AG04449 (cell line): ENCODE results near the gene PTPRG.

Experiments
- CTCF ChIA-PET: fragments of 350-600 bp; formaldehyde crosslinking; extraction: SDS; loops from one replicate; lab custom pipeline; 2021; ENCODE audit warnings: antibody characterized with exemption; lab: Yijun Ruan, JAX
- POLR2A ChIA-PET: fragments of 400-600, 350-600 bp; formaldehyde crosslinking; extraction: SDS; loops from one replicate; lab custom pipeline; 2020; ENCODE audit warnings: antibody characterized with exemption, inconsistent platforms; lab: Yijun Ruan, JAX
- DNase-seq: peaks from one replicate; pipeline ENCODE4 v3.0.0-alpha.2; 2010; ENCODE audit warnings: low read depth, low spot score
- H3K4me3 ChIP-seq: 2 replicates; pipeline ENCODE4 v1.5.1; 2011; ENCODE audit warnings: low read depth, mild to moderate bottlenecking, control low read depth, low read length
- CTCF ChIP-seq: IDR thresholded peaks from one replicate; pipeline ENCODE4 v1.5.1; 2011; ENCODE audit warnings: mild to moderate bottlenecking, moderate library complexity, low read length, control low read depth, inconsistent platforms; ENCODE audit not compliant: insufficient read depth; ENCODE audit errors: missing control alignments

PTPRG gene

GRCh38 chr3:61645148-61645547 lies 83.8 kb downstream of the PTPRG start:
- no peak for DNase-seq
- POLR2A ChIA-PET = no interaction called here
- H3K4me3 ChIP-seq = no peak overlapping the region
- TF ChIP-seq CTCF = no peak
- CTCF ChIA-PET = interaction anchor here (1.3 kb wide), 1 partner anchor 10 kb away, joined by 3 read pairs; no protein-coding TSS in a partner anchor

DNA sequence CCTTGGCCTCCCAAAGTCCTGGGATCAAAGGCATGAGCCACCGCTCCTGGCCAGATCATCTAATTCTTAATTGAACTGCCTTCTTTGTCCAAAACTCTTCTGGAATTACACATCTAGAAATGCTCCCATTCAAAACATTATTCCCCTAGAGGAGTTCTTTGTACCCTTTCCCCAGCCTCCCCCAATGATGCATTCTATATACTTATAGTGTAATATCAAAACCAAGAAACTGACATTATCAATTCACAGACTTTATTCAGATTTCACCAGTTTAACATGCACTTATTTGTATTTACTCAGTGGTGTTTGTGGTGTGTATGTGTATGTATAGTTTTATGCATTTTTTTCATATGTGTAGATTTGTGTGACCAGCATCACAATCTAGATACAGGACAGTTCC lies 85.0 kb downstream of the PTPRG start:
- no peak for DNase-seq
- H3K4me3 ChIP-seq = no peak overlapping the region
- ChIA-PET POLR2A (no interaction called here), CTCF (no interaction called here)
- no peak for TF ChIP-seq CTCF

DNA sequence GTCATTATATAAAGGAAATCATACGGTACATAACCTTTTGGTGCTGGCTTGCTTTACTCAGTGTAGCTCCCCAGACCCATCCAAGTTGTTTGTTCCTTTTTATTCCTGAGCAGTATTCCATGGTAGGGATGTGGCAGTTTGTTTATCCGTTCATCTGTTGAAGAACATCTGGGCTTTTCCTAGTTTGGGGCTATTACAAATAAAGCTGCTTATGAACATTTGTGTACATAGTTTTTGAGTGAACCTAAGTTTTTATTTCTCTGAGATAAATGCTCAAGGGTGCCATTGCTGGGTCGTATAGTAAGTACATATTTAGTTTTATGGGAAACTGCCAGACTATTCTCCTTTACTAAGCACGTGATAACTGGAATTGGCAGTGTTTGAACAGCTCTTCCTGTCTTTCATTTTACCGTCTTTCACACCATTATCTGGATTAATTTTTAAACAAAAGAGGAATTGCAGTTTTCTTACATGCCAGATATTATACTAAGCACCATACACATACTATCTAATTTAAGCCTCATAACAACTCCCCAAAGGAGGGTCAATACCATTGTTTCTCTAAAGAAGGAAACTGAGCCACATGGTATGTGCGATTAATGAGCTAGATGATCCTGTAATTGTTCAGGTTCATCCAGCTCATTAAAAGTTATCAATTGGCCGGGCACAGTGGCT lies 85.6 kb downstream of the PTPRG start:
- no peak overlapping the region for H3K4me3 ChIP-seq
- TF ChIP-seq CTCF = no peak
- no peak for DNase-seq
- ChIA-PET CTCF (interaction anchor here (1.0 kb wide), 1 partner anchor 12 kb away, joined by 3 read pairs; no protein-coding TSS in a partner anchor), POLR2A (no interaction called here)

- H3K4me3 ChIP-seq = no peak overlapping the region
- no peak for TF ChIP-seq CTCF
- DNase-seq = no peak
- CTCF ChIA-PET = no interaction called here
- POLR2A ChIA-PET = no interaction called here
Observed at GRCh38 chr3:61648481-61648880, 87.1 kb downstream of the PTPRG start.

- no peak overlapping the region for H3K4me3 ChIP-seq
- DNase-seq = no peak
- ChIA-PET CTCF (no interaction called here), POLR2A (no interaction called here)
- no peak for TF ChIP-seq CTCF
Observed at GRCh38 chr3:61649381-61650170, 88.2 kb downstream of the PTPRG start.

DNA sequence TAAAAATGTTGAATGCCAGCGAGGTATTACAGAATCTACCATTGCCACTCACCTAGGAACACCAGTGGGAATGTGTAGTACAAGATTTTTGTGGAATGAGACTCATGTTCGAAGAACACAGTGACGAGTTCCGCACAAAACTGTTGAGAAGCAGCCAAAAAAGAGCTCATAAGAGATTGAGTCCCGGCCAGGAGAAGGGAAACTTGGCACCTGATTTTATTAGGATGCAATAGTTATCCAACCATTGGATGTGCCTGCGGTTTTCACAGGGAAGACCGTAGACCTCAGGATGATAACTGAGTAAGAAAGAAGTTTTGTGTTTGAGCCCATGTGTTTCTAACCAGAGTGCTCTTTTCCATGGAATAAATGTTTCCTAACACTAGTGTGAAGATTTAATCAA lies 88.9 kb downstream of the PTPRG start:
- CTCF ChIA-PET = no interaction called here
- POLR2A ChIA-PET = no interaction called here
- no peak overlapping the region for H3K4me3 ChIP-seq
- TF ChIP-seq CTCF = no peak
- DNase-seq = no peak
